ENCODE measurements around the gene GAS2L2. TPM values are rescaled to one million over a fixed set of nuclear protein-coding genes. Genes with fewer than 3 reads are reported as not detected.

GAS2L2 gene
- total and polyA plus RNA-seq, 2 of the 8 experiments (the other 6 are each of a cell fraction or from before 2014, with no cell fraction given), result 0.09 to 0.13 TPM

GRCh38 chr17:35752471-35752870 lies 568 bp downstream of the GAS2L2 start:
- no peak for DNase-seq (ENCODE audit: low read depth in 1 of 2, low spot score in 2 of 2)
- no peak overlapping the region for H3K4me3 ChIP-seq (ENCODE audit: extremely low read depth in 1 of 4, insufficient read depth in 2 of 4, low read depth in 3 of 4, low read length in 4 of 4)
- H2AK5ac ChIP-seq (ENCODE audit: low read depth, low read length), result no peak overlapping the region
- H3K27me3 ChIP-seq (replicated peaks in 1 of 4; ENCODE audit: control insufficient read depth in 3 of 4, extremely low read depth in 1 of 4, insufficient read depth in 3 of 4, low read length in 3 of 4), result peaks cover 2 to 19% (median 12%) of the 10 kb centered on the region in 4 experiments; a peak in 6 of 7 replicates
- no peak overlapping the region for H2BK5ac ChIP-seq (ENCODE audit: low read depth, low read length)
- POLR2A ChIA-PET (ENCODE audit: partially characterized antibody), result interaction anchor here (0.8 to 1.2 kb wide), 2 partner anchors 11 to 56 kb away, joined by 4 to 5 read pairs; partner anchors contain the start of gene TAF15
- peaks cover 0 to 12% (median 5%) of the 10 kb centered on the region in 4 experiments; a peak in 5 of 7 replicates for H3K4me1 ChIP-seq (replicated peaks in 1 of 4; ENCODE audit: control insufficient read depth in 3 of 4, insufficient read depth in 4 of 4, low read length in 3 of 4)
- H3K79me2 ChIP-seq (ENCODE audit: control insufficient read depth in 1 of 2, insufficient read depth in 2 of 2, low read length in 2 of 2), result no peaks in the 10 kb centered on the region
- CTCF ChIA-PET (ENCODE audit: partially characterized antibody), result interaction anchor here (0.9 to 8.4 kb wide), 3 partner anchors 10 to 140 kb away, joined by 3 to 83 read pairs (median 3); partner anchors contain the start of gene C17orf50
- no peak overlapping the region for H4K5ac ChIP-seq (ENCODE audit: insufficient read length, low read depth, low read length)
- H3K14ac ChIP-seq (ENCODE audit: insufficient read length), result no peak overlapping the region
- H3K23ac ChIP-seq (ENCODE audit: insufficient read length), result no peak overlapping the region
- peak overlapping the region; percentile 68; the same call in 1 of the 2 replicates for H2BK12ac ChIP-seq (ENCODE audit: low read depth, low read length)
- H4K91ac ChIP-seq (replicated peaks; ENCODE audit: insufficient read length, low read length), result no peak overlapping the region
- no peaks in the 10 kb centered on the region for H3K79me1 ChIP-seq (ENCODE audit: low read depth, low read length)
- no peak overlapping the region for H4K8ac ChIP-seq (ENCODE audit: extremely low read depth, insufficient read depth, low read length)
- H4K20me1 ChIP-seq (replicated peaks in 1 of 2; ENCODE audit: control insufficient read depth in 1 of 2, insufficient read depth in 2 of 2, low read length in 2 of 2), result no peaks in the 10 kb centered on the region
- no peak overlapping the region for H3K4me2 ChIP-seq (ENCODE audit: insufficient read depth in 1 of 2, low read depth in 2 of 2, low read length in 2 of 2)
- H3K9ac ChIP-seq (replicated peaks in 1 of 4; ENCODE audit: extremely low read depth in 1 of 4, low read depth in 3 of 4, low read length in 3 of 4), result no peak overlapping the region
- FAIRE-seq, result no peak
- no peak overlapping the region for H3K18ac ChIP-seq (ENCODE audit: extremely low read depth, low read length)
- 92% methylated on average over 15 of the region's 16 CpGs; no CpG with 5 or more reads in 1 of the 2 experiments for WGBS, 2 experiments (ENCODE audit: extremely low coverage in 1 of 2, insufficient coverage in 1 of 2, insufficient read length in 1 of 2, insufficient replicate concordance in 2 of 2, low coverage in 1 of 2, low lambda C conversion rate in 2 of 2, missing lambda C conversion rate in 1 of 2)
- H2AFZ ChIP-seq (ENCODE audit: low read length), result 0 out of 2 replicates have a peak overlapping the region, but pooled peaks have one; percentile 90
- no peaks in the 10 kb centered on the region for H3K23me2 ChIP-seq (ENCODE audit: low read depth, low read length)
- no peaks in the 10 kb centered on the region for H3K36me3 ChIP-seq (ENCODE audit: control insufficient read depth in 2 of 4, insufficient read depth in 4 of 4, low read length in 3 of 4)
- no peak overlapping the region for H2BK15ac ChIP-seq (ENCODE audit: low read length)
- H3K9me3 ChIP-seq (ENCODE audit: insufficient read depth in 2 of 2, low read depth in 1 of 2, low read length in 1 of 2), result no peaks in the 10 kb centered on the region
- H3K4ac ChIP-seq (replicated peaks; ENCODE audit: insufficient read length, low read depth, low read length), result no peak overlapping the region
- no peak overlapping the region for H2BK20ac ChIP-seq (ENCODE audit: low read length)
- H2BK120ac ChIP-seq (replicated peaks; ENCODE audit: low read depth, low read length), result no peak overlapping the region
- H3K56ac ChIP-seq (replicated peaks; ENCODE audit: insufficient read length, low read depth, low read length), result no peak overlapping the region
- H3K27ac ChIP-seq (ENCODE audit: low read depth, low read length), result no peak overlapping the region
- TF ChIP-seq KDM4A (IDR thresholded peaks at IDR 0.05; ENCODE audit: low read depth, low read length, severe bottlenecking) (no peak), SUZ12 (IDR thresholded peaks at IDR 0.05; ENCODE audit: low read length) (no peak), SP1 (IDR thresholded peaks at IDR 0.05; ENCODE audit: low read depth, low read length) (no peak), CBX5 (IDR thresholded peaks at IDR 0.05; ENCODE audit: low read depth, low read length) (no peak), RFX5 (IDR thresholded peaks at IDR 0.05; ENCODE audit: borderline replicate concordance, low read depth, low read length) (no peak), SAP30 (IDR thresholded peaks at IDR 0.05; ENCODE audit: insufficient read depth, insufficient replicate concordance, low read length) (no peak), MAFK (IDR thresholded peaks at IDR 0.05; ENCODE audit: low read depth, low read length) (no peak), CHD2 (IDR thresholded peaks at IDR 0.05; ENCODE audit: low read length) (no peak), SP4 (IDR thresholded peaks at IDR 0.05; ENCODE audit: low read length) (no peak)
